Aorta (tissue), 5 donors: ENCODE results near the gene EIF3I. TPM values are rescaled to one million over a fixed set of nuclear protein-coding genes. Genes with fewer than 3 reads are reported as not detected.

Source experiments
- ATAC-seq: fragments of 200-7000 bp; cut with Tn5 transposase; one replicate; pipeline ENCODE4 v1.9.1; 2022; ENCODE audit warnings: moderate library complexity; ENCODE audit not compliant: low FRiP score
- DNase-seq, 2 donors: peaks; one replicate each; pipeline ENCODE4 v3.0.0-alpha.2; 2020
- H3K27ac ChIP-seq, 2 donors: one replicate each; pipeline ENCODE4 v1.5.1; 2013; ENCODE audit warnings: low read length in 2 of 2, mild to moderate bottlenecking in 2 of 2, moderate library complexity in 2 of 2, control low read depth in 1 of 2, inconsistent platforms in 1 of 2, low read depth in 1 of 2
- H3K27me3 ChIP-seq, 2 donors: one replicate each; pipeline ENCODE4 v1.6.1; 2013; ENCODE audit warnings: control low read depth in 1 of 2, low read length in 1 of 2, mild to moderate bottlenecking in 1 of 2, moderate library complexity in 1 of 2; ENCODE audit not compliant: insufficient read depth in 2 of 2, control insufficient read depth in 1 of 2
- H3K36me3 ChIP-seq, 2 donors: one replicate each; pipeline ENCODE4 v1.6.1; 2013; ENCODE audit warnings: control low read depth in 1 of 2, low read length in 1 of 2, mild to moderate bottlenecking in 1 of 2; ENCODE audit not compliant: insufficient read depth in 2 of 2, control insufficient read depth in 1 of 2
- H3K4me1 ChIP-seq, 2 donors: one replicate each; pipeline ENCODE4 v1.6.1; 2013; ENCODE audit warnings: low read length in 2 of 2, control low read depth in 1 of 2, mild to moderate bottlenecking in 1 of 2, moderate library complexity in 1 of 2; ENCODE audit not compliant: insufficient read depth in 2 of 2, control insufficient read depth in 1 of 2
- H3K4me3 ChIP-seq, 2 donors: one replicate each; pipeline ENCODE4 v1.5.1; 2013; ENCODE audit warnings: low read length in 2 of 2, control low read depth in 1 of 2, mild to moderate bottlenecking in 1 of 2
- H3K9me3 ChIP-seq: one replicate; pipeline ENCODE4 v1.6.1; 2013; ENCODE audit warnings: mild to moderate bottlenecking, low read length; ENCODE audit not compliant: control insufficient read depth
- WGBS, 2 donors: extraction: QIAGEN DNeasy Blood & Tissue Kit; methylation state at CpG; one replicate each; pipeline ENCODE4 v1.1.7; 2013; 5-methylcytosine and 5-hydroxymethylcytosine counted together
- intact Hi-C, 2 donors: fragments of 100-400 bp; cut with DNase I; formaldehyde crosslinking; loops; one replicate each; pipeline versions ENCODE4 v1.14.2 to v1.15.0; 2022
- polyA plus RNA-seq, 2 donors: library from polyadenylated mRNA; stranded (reverse); fragments of 200-250 nt; gene quantifications; one replicate each; pipeline ENCODE4 v1.2.3, GENCODE V29; 2013
- total RNA-seq, 2 donors: library from RNA; stranded (reverse); fragmentation: NEBNext Ultra II Directional; extraction: Animal tissue kit (Norgen Biotek cat#: 25700); gene quantifications; one replicate each; pipeline ENCODE4 v1.2.1, GENCODE V29; 2021
- donor health status: healthy with polysubstance abuse.
- donor health status: Bipolar disorder and iron deficiency.
- donor health status: DM: no; HTN: no; CAD: no.
- donor health status: DM: no; HTN: no; CAD: no.
- donor health status: DM: yes; HTN: yes; CAD: no.

EIF3I gene
- total and polyA plus RNA-seq, 4 donors: 102 to 141 (median 118) TPM

GRCh38 chr1:32195972-32196823 is 26.0 kb upstream of the EIF3I start:
- Histone ChIP-seq H3K27me3 (no peaks in the 10 kb centered on the region), H3K27ac (no peak overlapping the region), H3K4me3 (no peak overlapping the region), H3K4me1 (no peaks in the 10 kb centered on the region), H3K9me3 (no peaks in the 10 kb centered on the region), H3K36me3 (peaks cover 4 to 17% of the 10 kb centered on the region in 2 donors)
- intact Hi-C loops: no loop called here
- ATAC-seq (no peak), DNase-seq (no peak)

GRCh38 chr1:32197074-32197473 is 25.1 kb upstream of the EIF3I start:
- no peak for ATAC-seq
- no peaks in the 10 kb centered on the region for H3K4me1 ChIP-seq
- H3K9me3 ChIP-seq: no peaks in the 10 kb centered on the region
- H3K27me3 ChIP-seq: no peaks in the 10 kb centered on the region
- intact Hi-C loops: no loop called here
- 69 to 89% methylated on average over 1 of the region's 1 CpG for WGBS, 2 donors
- no peak for DNase-seq
- H3K36me3 ChIP-seq: peaks cover 4 to 16% of the 10 kb centered on the region in 2 donors
- no peak overlapping the region for H3K4me3 ChIP-seq
- H3K27ac ChIP-seq: no peak overlapping the region

- no peaks in the 10 kb centered on the region for H3K9me3 ChIP-seq
- H3K4me1 ChIP-seq: no peaks in the 10 kb centered on the region
- no peaks in the 10 kb centered on the region for H3K27me3 ChIP-seq
- no peak overlapping the region for H3K4me3 ChIP-seq
- intact Hi-C loops: no loop called here
- 59 to 70% methylated on average over 6 of the region's 6 CpGs for WGBS, 2 donors
- H3K36me3 ChIP-seq: peaks cover 4 to 13% of the 10 kb centered on the region in 2 donors
- no peak overlapping the region for H3K27ac ChIP-seq
- DNase-seq: no peak
- no peak for ATAC-seq
These were observed 24.4 kb upstream of the EIF3I start for GRCh38 chr1:32197837-32198236.

GRCh38 chr1:32198237-32199042 is 23.8 kb upstream of the EIF3I start:
- H3K9me3 ChIP-seq: no peaks in the 10 kb centered on the region
- H3K4me3 ChIP-seq: no peak overlapping the region
- H3K27me3 ChIP-seq: no peaks in the 10 kb centered on the region
- H3K4me1 ChIP-seq: no peaks in the 10 kb centered on the region
- H3K27ac ChIP-seq: no peak overlapping the region
- no peak for DNase-seq
- WGBS, 2 donors: 62 to 77% methylated on average over 3 of the region's 3 CpGs
- no peak for ATAC-seq
- peaks cover 4 to 10% of the 10 kb centered on the region in 2 donors for H3K36me3 ChIP-seq
- intact Hi-C loops: no loop called here

GRCh38 chr1:32199043-32199716 is 23.0 kb upstream of the EIF3I start:
- no peaks in the 10 kb centered on the region for H3K4me1 ChIP-seq
- peaks cover 4 to 8% of the 10 kb centered on the region in 2 donors for H3K36me3 ChIP-seq
- H3K4me3 ChIP-seq: no peak overlapping the region
- intact Hi-C loops: no loop called here
- no peak overlapping the region for H3K27ac ChIP-seq
- DNase-seq: no peak
- H3K9me3 ChIP-seq: no peaks in the 10 kb centered on the region
- no peaks in the 10 kb centered on the region for H3K27me3 ChIP-seq
- no peak for ATAC-seq
- 51% methylated on average over 4 of the region's 4 CpGs for WGBS, 2 donors

GRCh38 chr1:32199717-32200072 is 22.5 kb upstream of the EIF3I start:
- intact Hi-C loops: no loop called here
- Histone ChIP-seq H3K4me3 (no peak overlapping the region), H3K4me1 (no peaks in the 10 kb centered on the region), H3K9me3 (no peaks in the 10 kb centered on the region), H3K27ac (no peak overlapping the region), H3K27me3 (no peaks in the 10 kb centered on the region), H3K36me3 (peaks cover 4 to 8% of the 10 kb centered on the region in 2 donors)
- DNase-seq (peak in 1 of 2 donors; percentile 61), ATAC-seq (no peak)
- WGBS, 2 donors: 13 to 18% methylated on average over 6 of the region's 6 CpGs

GRCh38 chr1:32200226-32201010 is 21.8 kb upstream of the EIF3I start, which contains the start of gene CCDC28B:
CCDC28B (plus strand) TSS chr1:32200595; CDS start chr1:32201936, 1,341 bp downstream.
- ATAC-seq (peak; percentile 64), DNase-seq (peak; percentile 78 to 89)
- H3K4me1 ChIP-seq: no peaks in the 10 kb centered on the region
- WGBS, 2 donors: 0% methylated on average over 34 of the region's 34 CpGs
- H3K36me3 ChIP-seq: peaks cover 2 to 4% of the 10 kb centered on the region in 2 donors
- H3K9me3 ChIP-seq: no peaks in the 10 kb centered on the region
- intact Hi-C loops: no loop called here
- peak within 1 kb of the TSS in 1 of 2 donors; percentile 35 for H3K27ac ChIP-seq
- H3K27me3 ChIP-seq: no peaks in the 10 kb centered on the region
- peak within 1 kb of the TSS; percentile 31 to 56 for H3K4me3 ChIP-seq
